Effector CD4-positive, alpha-beta T cell (primary cell): ENCODE data around the gene DRG2.

ENCODE experiments used
- DNase-seq: peaks from one replicate; pipeline ENCODE4 v3.0.0-alpha.2; 2020
- total RNA-seq: gene quantifications from one replicate; lab custom pipeline; 2026; lab: John Stamatoyannopoulos, UW

The DRG2 gene
- total RNA-seq, result 39.4 reads per million, percentile 63 among the genes with 10 or more reads in this experiment

- peak; percentile 80 for DNase-seq
Observed at GRCh38 chr17:18087610-18088491, at the start of gene DRG2. TSS of gene DRG2 (plus strand) at chr17:18087948. CDS start at chr17:18088024, 76 bp downstream.

GRCh38 chr17:18038149-18038850 lies 49.4 kb upstream of the DRG2 start:
- DNase-seq, result no peak

GRCh38 chr17:18038861-18039534 lies 48.8 kb upstream of the DRG2 start, which contains the start of the genes ATPAF2 and GID4:
TSS of gene ATPAF2 (minus strand) at chr17:18039168. CDS start at chr17:18039013, 155 bp downstream.
TSS of gene GID4 (plus strand) at chr17:18039408. CDS start at chr17:18039465, 57 bp downstream.
- DNase-seq, result peak; percentile 100

GRCh38 chr17:18039535-18040260 lies 48.0 kb upstream of the DRG2 start:
- no peak for DNase-seq

- no peak for DNase-seq
Observed at GRCh38 chr17:18040261-18040858, 47.4 kb upstream of the DRG2 start.

- DNase-seq, result no peak
Observed at GRCh38 chr17:18041776-18042175, 46.0 kb upstream of the DRG2 start.

GRCh38 chr17:18042983-18043382 lies 44.8 kb upstream of the DRG2 start:
- DNase-seq, result no peak

- DNase-seq, result no peak
Observed at GRCh38 chr17:18043491-18043890, 44.3 kb upstream of the DRG2 start.

GRCh38 chr17:18044609-18045008 lies 43.1 kb upstream of the DRG2 start:
- DNase-seq, result no peak

- DNase-seq, result no peak
Observed at GRCh38 chr17:18045691-18046350, 41.9 kb upstream of the DRG2 start.

GRCh38 chr17:18055597-18055996 lies 32.2 kb upstream of the DRG2 start:
- no peak for DNase-seq

GRCh38 chr17:18056214-18056613 lies 31.5 kb upstream of the DRG2 start:
- no peak for DNase-seq

GRCh38 chr17:18059283-18059682 lies 28.5 kb upstream of the DRG2 start:
- no peak for DNase-seq

GRCh38 chr17:18064053-18064452 lies 23.7 kb upstream of the DRG2 start:
- no peak for DNase-seq

GRCh38 chr17:18065546-18065945 lies 22.2 kb upstream of the DRG2 start:
- no peak for DNase-seq

- no peak for DNase-seq
Observed at GRCh38 chr17:18066866-18067265, 20.9 kb upstream of the DRG2 start.

GRCh38 chr17:18069101-18069500 lies 18.6 kb upstream of the DRG2 start:
- no peak for DNase-seq

- DNase-seq, result no peak
Observed at GRCh38 chr17:18070861-18071340, 16.8 kb upstream of the DRG2 start.

- no peak for DNase-seq
Observed at GRCh38 chr17:18071751-18072150, 16.0 kb upstream of the DRG2 start.

GRCh38 chr17:18074566-18075272 lies 13.0 kb upstream of the DRG2 start:
- no peak for DNase-seq

GRCh38 chr17:18076936-18077335 lies 10.8 kb upstream of the DRG2 start:
- no peak for DNase-seq
